Measurements from ENCODE around the gene TLNRD1. TPM values are rescaled to one million over a fixed set of nuclear protein-coding genes. Genes with fewer than 3 reads are reported as not detected.
A peak's percentile ranks its signal among the peaks of the same experiment; 100 is the strongest.
"Not testable (repeated sequence)": the region's sequence is repeated elsewhere in the genome, so short reads cannot be mapped to it uniquely, and the experiment has no call there.

Gene TLNRD1
- total RNA-seq: 10 to 100 TPM; 23.0 to 55.7 (median 36.0) TPM

DNA sequence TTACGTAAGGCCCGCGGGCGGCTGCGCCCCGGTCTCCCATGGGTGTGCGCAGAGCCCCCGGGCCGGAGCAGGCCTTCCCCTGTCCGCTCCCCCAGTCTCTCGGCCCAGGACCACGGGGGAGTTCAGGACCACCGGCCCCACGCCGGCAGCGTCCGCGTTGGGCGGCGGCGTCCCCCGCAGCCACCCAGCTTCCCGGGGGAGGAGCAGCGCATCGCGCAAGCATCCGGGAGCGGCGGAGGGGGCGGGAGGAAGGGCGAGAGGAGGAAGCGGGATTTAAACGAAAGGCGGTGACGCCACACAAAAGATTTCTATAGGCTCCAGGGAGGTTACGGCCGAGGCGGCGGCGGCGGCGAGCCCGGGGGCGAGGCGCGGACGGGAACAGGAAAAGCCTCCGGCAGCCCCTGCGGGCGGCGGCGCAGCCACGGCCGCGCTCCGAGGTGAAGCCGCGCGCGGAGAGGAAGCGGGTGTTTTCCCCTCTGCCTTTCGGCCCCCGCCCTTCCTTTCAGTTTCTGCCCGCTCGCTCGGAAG lies at the start of gene TLNRD1:
Gene TLNRD1 (plus strand): TSS at position 300 of the 528 bp plus-strand sequence. CDS start 1,349 bp downstream, outside the sequence.
- Histone ChIP-seq H3K4me1 (peaks cover 24 to 54% (median 28%) of the 10 kb centered on the region in 4 donors), H3K36me3 (peaks cover 0 to 12% (median 8%) of the 10 kb centered on the region in 4 donors), H3K27ac (peak within 1 kb of the TSS; percentile 97 to 98 (median 97)), H3K27me3 (no peaks in the 10 kb centered on the region), H3K9me3 (no peaks in the 10 kb centered on the region), H3K4me3 (peak within 1 kb of the TSS; percentile 65 to 87 (median 82))
- DNase-seq (peak; percentile 92 to 96), ATAC-seq (ENCODE audit: low FRiP score in 2 of 2) (peak; percentile 82 to 93)
- WGBS, 2 donors: 0 to 1% methylated on average over 3 to 41 of the region's 66 CpGs
- TF ChIP-seq EP300 (IDR thresholded peaks at IDR 0.05): peak in 1 of 4 donors; percentile 72
- peak; percentile 96 to 99 for TF ChIP-seq POLR2AphosphoS5 (IDR thresholded peaks at IDR 0.05)
- peak; percentile 85 to 94 (median 90) for TF ChIP-seq POLR2A (IDR thresholded peaks at IDR 0.05)
- peak in 1 of 6 experiments; percentile 5 for TF ChIP-seq CTCF (IDR thresholded peaks at IDR 0.05)

DNA sequence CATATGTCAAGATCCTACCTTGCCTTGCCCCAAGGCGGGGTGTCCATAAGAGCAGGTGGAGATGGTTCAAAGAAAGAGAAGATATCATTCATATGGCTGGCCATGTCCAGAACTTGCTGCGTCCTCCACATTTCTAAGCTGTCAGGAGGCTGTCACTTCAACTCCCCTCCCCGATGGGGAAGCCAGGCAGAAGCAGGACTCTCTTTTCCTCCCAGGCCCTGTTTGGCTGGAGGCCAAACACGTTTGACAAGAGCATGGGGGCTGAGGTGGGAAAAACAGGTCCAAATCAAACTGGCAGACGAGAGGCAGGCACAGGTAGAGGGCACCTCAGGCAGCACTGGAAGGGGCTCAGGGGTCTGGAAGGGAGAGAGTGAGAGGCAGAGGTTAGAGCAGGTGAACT lies 48.8 kb upstream of the TLNRD1 start:
- H3K4me1 ChIP-seq: peaks cover 0 to 7% (median 0%) of the 10 kb centered on the region in 4 donors
- no peak for TF ChIP-seq POLR2AphosphoS5 (IDR thresholded peaks at IDR 0.05)
- no peak for TF ChIP-seq POLR2A (IDR thresholded peaks at IDR 0.05)
- TF ChIP-seq EP300 (IDR thresholded peaks at IDR 0.05): no peak
- TF ChIP-seq CTCF (IDR thresholded peaks at IDR 0.05): no peak
- DNase-seq: peak in 1 of 2 donors; percentile 10
- 68 to 71% methylated on average over 5 of the region's 5 CpGs for WGBS, 2 donors
- H3K4me3 ChIP-seq: no peak overlapping the region
- ATAC-seq (ENCODE audit: low FRiP score in 2 of 2): no peak
- no peak overlapping the region for H3K27ac ChIP-seq
- H3K36me3 ChIP-seq: peaks cover 6 to 65% (median 46%) of the 10 kb centered on the region in 4 donors
- H3K27me3 ChIP-seq: no peaks in the 10 kb centered on the region
- H3K9me3 ChIP-seq: no peaks in the 10 kb centered on the region

- ATAC-seq (ENCODE audit: low FRiP score in 2 of 2) (no peak), DNase-seq (no peak)
- Histone ChIP-seq H3K4me3 (no peak overlapping the region), H3K27ac (no peak overlapping the region), H3K4me1 (peaks cover 0 to 7% (median 0%) of the 10 kb centered on the region in 4 donors), H3K27me3 (no peaks in the 10 kb centered on the region), H3K36me3 (peaks cover 6 to 53% (median 33%) of the 10 kb centered on the region in 4 donors), H3K9me3 (no peaks in the 10 kb centered on the region)
- 94 to 95% methylated on average over 12 of the region's 12 CpGs for WGBS, 2 donors
- TF ChIP-seq EP300 (IDR thresholded peaks at IDR 0.05): no peak
- no peak for TF ChIP-seq CTCF (IDR thresholded peaks at IDR 0.05)
- TF ChIP-seq POLR2A (IDR thresholded peaks at IDR 0.05): no peak
These were observed 47.4 kb upstream of the TLNRD1 start for GRCh38 chr15:80953001-80953952.

- no peaks in the 10 kb centered on the region for H3K27me3 ChIP-seq
- ATAC-seq (ENCODE audit: low FRiP score in 2 of 2) (no peak), DNase-seq (no peak)
- peaks cover 0 to 7% (median 0%) of the 10 kb centered on the region in 4 donors for H3K4me1 ChIP-seq
- TF ChIP-seq POLR2AphosphoS5 (IDR thresholded peaks at IDR 0.05): no peak
- TF ChIP-seq POLR2A (IDR thresholded peaks at IDR 0.05): no peak
- 93 to 98% methylated on average over 9 of the region's 9 CpGs for WGBS, 2 donors
- peaks cover 6 to 52% (median 26%) of the 10 kb centered on the region in 4 donors for H3K36me3 ChIP-seq
- H3K4me3 ChIP-seq: no peak overlapping the region
- H3K27ac ChIP-seq: no peak overlapping the region
- no peaks in the 10 kb centered on the region for H3K9me3 ChIP-seq
These were observed 46.6 kb upstream of the TLNRD1 start for GRCh38 chr15:80953953-80954778.

DNA sequence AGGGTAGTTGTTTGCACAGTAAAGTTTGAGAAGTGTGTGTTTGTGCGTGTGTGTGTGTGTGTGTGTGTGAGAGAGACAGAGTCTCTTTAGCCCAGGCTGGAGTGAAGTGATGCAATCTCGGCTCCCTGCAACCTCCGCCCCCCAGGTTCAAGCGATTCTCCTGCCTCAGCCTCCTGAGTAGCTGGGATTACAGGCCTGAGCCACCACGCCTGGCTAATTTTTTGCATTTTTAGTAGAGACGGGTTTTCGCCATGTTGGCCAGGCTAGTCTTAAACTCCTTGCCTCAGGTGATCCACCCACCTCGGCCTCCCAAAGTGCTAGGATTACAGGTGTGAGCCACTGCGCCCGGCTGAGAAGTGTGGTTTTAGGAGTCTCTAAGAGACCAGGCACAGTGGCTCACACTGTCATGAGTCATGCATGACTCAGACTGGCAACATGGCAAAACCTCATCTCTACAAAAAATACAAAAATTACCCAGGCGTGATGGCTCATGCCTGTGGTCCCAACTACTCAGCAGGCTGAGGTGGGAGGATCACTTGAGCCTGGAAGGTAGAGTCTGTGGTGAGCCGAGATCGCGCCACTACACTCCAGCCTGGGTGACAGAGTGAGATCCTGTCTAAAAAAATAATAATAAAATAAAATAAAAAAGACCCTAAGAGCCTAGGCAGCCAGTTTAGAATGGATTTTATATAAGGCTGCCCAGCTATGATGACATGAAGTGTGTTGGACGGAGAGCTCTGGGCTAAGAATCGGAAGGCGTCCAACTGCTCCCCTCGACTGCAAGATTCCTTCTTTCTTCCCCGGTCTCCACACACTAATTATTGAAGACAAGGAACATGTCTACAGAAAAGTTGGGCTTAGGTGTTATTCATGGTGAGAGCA lies 44.9 kb upstream of the TLNRD1 start:
- not testable (repeated sequence) for H3K9me3 ChIP-seq, H3K4me3 ChIP-seq, H3K27ac ChIP-seq, H3K4me1 ChIP-seq, DNase-seq, H3K27me3 ChIP-seq
- WGBS, 2 donors: 86 to 88% methylated on average over 19 of the region's 19 CpGs
- peak in 1 of 2 donors; percentile 50 for ATAC-seq (ENCODE audit: low FRiP score in 2 of 2)
- peaks cover 5 to 44% (median 12%) of the 10 kb centered on the region in 4 donors for H3K36me3 ChIP-seq

Data from upper lobe of left lung (tissue), 6 donors.